Neural progenitor cell (in vitro differentiated cells): Measurements from ENCODE around the gene ATP5MC3. TPM values are rescaled to one million over a fixed set of nuclear protein-coding genes. Genes with fewer than 3 reads are reported as not detected.

Experiments used
- DNase-seq: peaks from one replicate; pipeline ENCODE4 v3.0.0-alpha.2; 2016; ENCODE audit warnings: low spot score
- H2AFZ ChIP-seq: fragments of 200-600 bp; sonication (generic); replicated peaks from 2 replicates; pipeline ENCODE4 v1.6.1; 2016; ENCODE audit warnings: antibody characterized with exemption
- H3F3A ChIP-seq: fragments of 200-600 bp; sonication (generic); 2 replicates; pipeline ENCODE4 v1.6.1; 2016; ENCODE audit warnings: antibody characterized with exemption, low read depth
- H3K27ac ChIP-seq: fragments of 200-600 bp; sonication (generic); 2 replicates; pipeline ENCODE4 v1.5.1; 2016; ENCODE audit warnings: mild to moderate bottlenecking
- H3K27me3 ChIP-seq: fragments of 200-600 bp; sonication (generic); 2 replicates; pipeline ENCODE4 v1.6.1; 2016; ENCODE audit warnings: mild to moderate bottlenecking, moderate library complexity
- H3K36me3 ChIP-seq: fragments of 200-600 bp; sonication (generic); 2 replicates; pipeline ENCODE4 v1.5.1; 2016
- H3K4me1 ChIP-seq: fragments of 200-600 bp; sonication (generic); 2 replicates; pipeline ENCODE4 v1.6.1; 2016; ENCODE audit warnings: mixed run types
- H3K4me2 ChIP-seq: fragments of 200-600 bp; sonication (generic); 2 replicates; pipeline ENCODE4 v1.6.1; 2016
- H3K4me3 ChIP-seq: fragments of 200-600 bp; sonication (generic); 2 replicates; pipeline ENCODE4 v1.5.1; 2016
- H3K79me2 ChIP-seq: fragments of 200-600 bp; sonication (generic); 2 replicates; pipeline ENCODE4 v1.6.1; 2016; ENCODE audit warnings: low read depth
- H3K9ac ChIP-seq: fragments of 200-600 bp; sonication (generic); 2 replicates; pipeline ENCODE4 v1.6.1; 2016
- H3K9me3 ChIP-seq: fragments of 200-600 bp; sonication (generic); 2 replicates; pipeline ENCODE4 v1.5.1; 2016; ENCODE audit warnings: low read depth
- H4K20me1 ChIP-seq: fragments of 200-600 bp; sonication (generic); 2 replicates; pipeline ENCODE4 v1.6.1; 2016; ENCODE audit warnings: low read depth
- H3K27ac Mint-ChIP-seq: 3 replicates; pipeline ENCODE4 v1.8.0; 2021; ENCODE audit warnings: mixed read lengths
- H3K27me3 Mint-ChIP-seq: 2 replicates; pipeline ENCODE4 v1.8.0; 2022; ENCODE audit warnings: low read depth, mild to moderate bottlenecking, inconsistent platforms, moderate library complexity, mixed read lengths; ENCODE audit not compliant: insufficient read depth
- H3K36me3 Mint-ChIP-seq: 3 replicates; pipeline ENCODE4 v1.8.0; 2021; ENCODE audit warnings: mixed read lengths
- H3K4me1 Mint-ChIP-seq: 3 replicates; pipeline ENCODE4 v1.8.0; 2021; ENCODE audit warnings: mixed read lengths
- H3K4me3 Mint-ChIP-seq: 3 replicates; pipeline ENCODE4 v1.8.0; 2021; ENCODE audit warnings: mild to moderate bottlenecking, moderate library complexity, mixed read lengths
- H3K9me3 Mint-ChIP-seq: 3 replicates; pipeline ENCODE4 v1.8.0; 2020; ENCODE audit warnings: mixed read lengths
- EZH2 ChIP-seq: fragments of 200-600 bp; sonication (generic); IDR thresholded peaks from 2 replicates; pipeline ENCODE4 v1.6.1; 2017; ENCODE audit warnings: antibody characterized with exemption, mild to moderate bottlenecking, moderate library complexity
- EZH2phosphoT487 ChIP-seq: fragments of 200-600 bp; sonication (generic); IDR thresholded peaks from 2 replicates; pipeline ENCODE4 v1.6.1; 2017; ENCODE audit warnings: antibody characterized with exemption
- total RNA-seq: library from RNA; depleted of rRNA; stranded (reverse); fragments of >200 nt; gene quantifications from 2 replicates; pipeline ENCODE4 v1.2.3, GENCODE V29; 2015; ENCODE audit warnings: low replicate concordance
- TF ChIP-seq, protein P1 (sequence below): fragments of 200-600 bp; sonication (generic); IDR thresholded peaks from 2 replicates; pipeline ENCODE4 v1.5.1; 2017; ENCODE audit warnings: antibody characterized with exemption, mild to moderate bottlenecking

ATP5MC3 gene
- total RNA-seq, 1 donor from 2014 or later: 213 TPM

DNA sequence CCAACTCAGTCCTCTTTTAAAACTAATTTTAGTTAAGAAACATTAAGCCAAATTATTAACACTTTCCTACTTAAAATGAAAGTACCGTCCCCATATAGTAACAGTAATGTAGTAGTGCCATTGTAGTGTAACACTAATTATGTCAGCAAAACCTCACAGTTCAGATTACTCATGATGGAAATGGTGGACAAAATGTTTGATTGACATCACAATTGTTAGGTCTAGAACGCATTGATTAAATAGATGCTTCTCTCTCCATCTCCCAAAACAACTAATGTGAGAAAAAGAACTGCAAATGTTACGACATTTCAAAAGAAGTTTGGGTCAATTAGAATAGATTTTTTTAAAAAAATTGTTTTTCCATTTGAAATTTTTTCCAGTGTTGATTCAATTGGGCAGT, 12.3 kb downstream of the ATP5MC3 start:
- peak overlapping the region; percentile 85 for H3K9ac ChIP-seq
- H2AFZ ChIP-seq: no peak overlapping the region
- no peak for TF ChIP-seq EZH2
- TF ChIP-seq, protein P1, sequence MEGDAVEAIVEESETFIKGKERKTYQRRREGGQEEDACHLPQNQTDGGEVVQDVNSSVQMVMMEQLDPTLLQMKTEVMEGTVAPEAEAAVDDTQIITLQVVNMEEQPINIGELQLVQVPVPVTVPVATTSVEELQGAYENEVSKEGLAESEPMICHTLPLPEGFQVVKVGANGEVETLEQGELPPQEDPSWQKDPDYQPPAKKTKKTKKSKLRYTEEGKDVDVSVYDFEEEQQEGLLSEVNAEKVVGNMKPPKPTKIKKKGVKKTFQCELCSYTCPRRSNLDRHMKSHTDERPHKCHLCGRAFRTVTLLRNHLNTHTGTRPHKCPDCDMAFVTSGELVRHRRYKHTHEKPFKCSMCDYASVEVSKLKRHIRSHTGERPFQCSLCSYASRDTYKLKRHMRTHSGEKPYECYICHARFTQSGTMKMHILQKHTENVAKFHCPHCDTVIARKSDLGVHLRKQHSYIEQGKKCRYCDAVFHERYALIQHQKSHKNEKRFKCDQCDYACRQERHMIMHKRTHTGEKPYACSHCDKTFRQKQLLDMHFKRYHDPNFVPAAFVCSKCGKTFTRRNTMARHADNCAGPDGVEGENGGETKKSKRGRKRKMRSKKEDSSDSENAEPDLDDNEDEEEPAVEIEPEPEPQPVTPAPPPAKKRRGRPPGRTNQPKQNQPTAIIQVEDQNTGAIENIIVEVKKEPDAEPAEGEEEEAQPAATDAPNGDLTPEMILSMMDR: no peak
- TF ChIP-seq EZH2phosphoT487: no peak
- peak overlapping the region; percentile 86 for H3K4me2 ChIP-seq
- Mint-ChIP-seq H3K9me3 (peaks cover 3% of the 10 kb centered on the region), H3K36me3 (peaks cover 9% of the 10 kb centered on the region), H3K27me3 (peaks cover 7% of the 10 kb centered on the region), H3K4me3 (peak overlapping the region; percentile 100), H3K4me1 (peaks cover 11% of the 10 kb centered on the region), H3K27ac (no peak overlapping the region)
- H3F3A ChIP-seq: peaks cover 13% of the 10 kb centered on the region
- H3K27me3 ChIP-seq: no peaks in the 10 kb centered on the region
- H3K36me3 ChIP-seq: no peaks in the 10 kb centered on the region
- H3K79me2 ChIP-seq: peaks cover 52% of the 10 kb centered on the region
- no peak for DNase-seq
- no peaks in the 10 kb centered on the region for H3K9me3 ChIP-seq
- peak overlapping the region; percentile 83 for H3K4me3 ChIP-seq
- peaks cover 6% of the 10 kb centered on the region for H4K20me1 ChIP-seq
- no peak overlapping the region for H3K27ac ChIP-seq
- H3K4me1 ChIP-seq: peaks cover 14% of the 10 kb centered on the region

DNA sequence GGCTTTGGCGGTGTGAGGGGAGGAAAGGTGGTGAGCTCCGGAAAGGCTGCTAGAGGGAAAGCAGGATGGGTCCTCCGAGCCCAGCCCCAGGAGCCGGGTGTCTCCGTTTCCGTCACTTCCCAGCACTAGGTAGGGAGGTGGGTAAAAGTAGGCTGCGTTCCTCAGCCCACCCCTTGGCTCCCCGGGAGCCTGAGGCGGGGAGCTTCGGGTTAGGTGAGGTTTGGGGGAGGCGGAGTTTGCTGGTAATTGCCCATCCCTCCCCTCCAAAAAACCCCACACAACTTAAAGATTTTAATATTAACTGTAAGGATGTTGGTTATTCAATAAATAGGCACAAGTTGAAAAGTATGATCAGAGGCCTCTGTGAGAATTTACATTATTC, 13.0 kb downstream of the ATP5MC3 start:
- peak overlapping the region; percentile 85 for H3K27ac ChIP-seq
- peaks cover 59% of the 10 kb centered on the region for H3K79me2 ChIP-seq
- H3K9me3 Mint-ChIP-seq: peaks cover 4% of the 10 kb centered on the region
- no peaks in the 10 kb centered on the region for H3K27me3 ChIP-seq
- H3K4me2 ChIP-seq: peak overlapping the region; percentile 86
- H3K27ac Mint-ChIP-seq: peak overlapping the region; percentile 100
- peak overlapping the region; percentile 85 for H3K9ac ChIP-seq
- TF ChIP-seq, protein P1: no peak
- TF ChIP-seq EZH2phosphoT487 (no peak), EZH2 (no peak)
- H3K36me3 ChIP-seq: no peaks in the 10 kb centered on the region
- H3K4me3 Mint-ChIP-seq: peak overlapping the region; percentile 100
- H3K4me3 ChIP-seq: peak overlapping the region; percentile 83
- no peaks in the 10 kb centered on the region for H3K9me3 ChIP-seq
- peaks cover 11% of the 10 kb centered on the region for H3K4me1 Mint-ChIP-seq
- H3F3A ChIP-seq: peaks cover 13% of the 10 kb centered on the region
- peaks cover 6% of the 10 kb centered on the region for H4K20me1 ChIP-seq
- H3K4me1 ChIP-seq: peaks cover 14% of the 10 kb centered on the region
- H2AFZ ChIP-seq: peak overlapping the region; percentile 74
- peaks cover 7% of the 10 kb centered on the region for H3K27me3 Mint-ChIP-seq
- DNase-seq: no peak
- peaks cover 10% of the 10 kb centered on the region for H3K36me3 Mint-ChIP-seq

DNA sequence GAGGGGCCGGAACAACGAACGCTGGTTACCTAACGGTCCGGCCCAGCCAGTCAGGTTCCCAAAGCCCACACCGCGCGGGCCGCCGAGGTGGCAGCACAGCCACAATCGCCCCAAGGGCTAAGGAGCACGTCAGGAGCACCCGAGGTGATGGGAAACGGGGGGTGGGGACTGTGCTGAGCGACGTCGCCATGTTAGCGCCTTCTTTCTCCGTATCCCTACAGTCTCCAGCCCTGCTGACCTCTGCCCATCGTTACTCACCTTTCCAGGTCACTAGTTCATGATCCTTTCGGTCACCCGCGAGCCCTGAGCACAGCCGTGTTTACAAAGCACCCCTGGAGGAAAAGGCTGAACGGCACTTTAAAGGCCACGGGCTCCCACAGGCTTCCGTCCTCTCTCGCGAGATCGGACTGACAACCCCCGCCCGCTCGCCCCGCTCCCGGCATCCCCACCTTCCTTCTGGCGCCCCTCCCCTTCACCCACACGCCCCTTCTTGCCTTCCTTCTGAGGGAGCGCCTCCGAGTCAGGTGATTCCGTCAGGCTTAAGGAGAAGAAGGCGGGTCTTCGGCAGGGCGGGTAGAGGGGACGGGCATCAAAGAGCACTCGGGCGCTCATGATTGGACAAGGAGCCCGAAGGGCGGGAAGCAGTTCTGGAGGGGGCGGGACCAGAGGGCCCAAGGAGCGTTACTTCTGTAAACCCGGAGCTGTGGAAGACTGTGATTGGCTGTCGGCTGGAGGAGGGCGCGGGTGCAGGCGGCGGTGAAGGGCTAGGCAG, 13.5 kb downstream of the ATP5MC3 start, which contains the start of gene ATF2:
ATF2 (minus strand) TSS at position 412 of the 772 bp plus-strand sequence. CDS start 31,760 bp downstream, outside the sequence.
- H3K79me2 ChIP-seq: peaks cover 64% of the 10 kb centered on the region
- no peaks in the 10 kb centered on the region for H3K27me3 ChIP-seq
- no peaks in the 10 kb centered on the region for H3K36me3 ChIP-seq
- Mint-ChIP-seq H3K36me3 (peaks cover 13% of the 10 kb centered on the region), H3K4me1 (peaks cover 11% of the 10 kb centered on the region), H3K4me3 (peak within 1 kb of the TSS; percentile 100), H3K27ac (peak within 1 kb of the TSS; percentile 100), H3K27me3 (peaks cover 7% of the 10 kb centered on the region), H3K9me3 (peaks cover 7% of the 10 kb centered on the region)
- peaks cover 14% of the 10 kb centered on the region for H3K4me1 ChIP-seq
- no peak for TF ChIP-seq EZH2
- no peak for TF ChIP-seq EZH2phosphoT487
- TF ChIP-seq, protein P1: no peak
- H3K4me3 ChIP-seq: peak within 1 kb of the TSS; percentile 83
- H4K20me1 ChIP-seq: peaks cover 6% of the 10 kb centered on the region
- H3F3A ChIP-seq: peaks cover 13% of the 10 kb centered on the region
- H3K4me2 ChIP-seq: peak within 1 kb of the TSS; percentile 89
- peak within 1 kb of the TSS; percentile 74 for H2AFZ ChIP-seq
- H3K27ac ChIP-seq: peak within 1 kb of the TSS; percentile 90
- peak within 1 kb of the TSS; percentile 93 for H3K9ac ChIP-seq
- peak; percentile 100 for DNase-seq
- H3K9me3 ChIP-seq: no peaks in the 10 kb centered on the region
